CD14-positive monocyte (primary cell): ENCODE measurements around the gene FKBP10. TPM values are rescaled to one million over a fixed set of nuclear protein-coding genes. Genes with fewer than 3 reads are reported as not detected.

Source experiments
- DNase-seq, 3 donors: peaks; one replicate each; pipeline ENCODE4 v3.0.0-alpha.2; 2011 to 2022
- H2AFZ ChIP-seq: 2 replicates; pipeline ENCODE4 v1.6.0; 2012; ENCODE audit warnings: mild to moderate bottlenecking, low read depth, low read length, inconsistent platforms; ENCODE audit not compliant: insufficient read depth, poor library complexity, severe bottlenecking
- H3K27ac ChIP-seq, 2 donors: 1 replicate in 1 of 2; 2 replicates in 1 of 2; pipeline ENCODE4 v1.5.1; 2012 to 2013; ENCODE audit warnings: low read length in 2 of 2, control low read depth in 1 of 2, inconsistent platforms in 1 of 2, low read depth in 1 of 2, mild to moderate bottlenecking in 1 of 2
- H3K27me3 ChIP-seq, 2 donors: one replicate each; pipeline versions ENCODE4 v1.6.0 to v1.6.1; 2011 to 2013; ENCODE audit warnings: low read length in 2 of 2; ENCODE audit not compliant: control insufficient read depth in 2 of 2, insufficient read depth in 2 of 2
- H3K36me3 ChIP-seq, 2 donors: replicated peaks in 1 of 2; 1 replicate in 1 of 2; 2 replicates in 1 of 2; pipeline versions ENCODE4 v1.5.1 to v1.6.1; 2012 to 2013; ENCODE audit warnings: low read length in 2 of 2, control low read depth in 1 of 2, inconsistent platforms in 1 of 2, mild to moderate bottlenecking in 1 of 2; ENCODE audit not compliant: insufficient read depth in 2 of 2, control insufficient read depth in 1 of 2
- H3K4me1 ChIP-seq, 2 donors: 1 replicate in 1 of 2; 2 replicates in 1 of 2; pipeline versions ENCODE4 v1.5.1 to v1.6.1; 2012 to 2013; ENCODE audit warnings: low read length in 2 of 2, control low read depth in 1 of 2, inconsistent platforms in 1 of 2, mild to moderate bottlenecking in 1 of 2, moderate library complexity in 1 of 2; ENCODE audit not compliant: insufficient read depth in 2 of 2, control insufficient read depth in 1 of 2
- H3K4me2 ChIP-seq: replicated peaks from 2 replicates; pipeline ENCODE3; 2012; ENCODE audit warnings: low read length, moderate library complexity, mild to moderate bottlenecking; ENCODE audit not compliant: poor library complexity, severe bottlenecking; ENCODE audit errors: extremely low read depth
- H3K4me3 ChIP-seq, 3 experiments: fragments of 200-600 bp in 1 of 3; sonication (generic) in 1 of 3; replicated peaks in 1 of 3; 1 replicate in 2 of 3; 2 replicates in 1 of 3; pipeline ENCODE4 v1.5.1; 2011 to 2013; ENCODE audit warnings: low read length in 3 of 3, mild to moderate bottlenecking in 3 of 3, control low read depth in 2 of 3, low read depth in 2 of 3, inconsistent platforms in 1 of 3, moderate library complexity in 1 of 3
- H3K79me2 ChIP-seq: 2 replicates; pipeline ENCODE4 v1.6.0; 2012; ENCODE audit warnings: mild to moderate bottlenecking, control low read depth, inconsistent platforms, low read length, moderate library complexity; ENCODE audit not compliant: insufficient read depth
- H3K9ac ChIP-seq: 2 replicates; pipeline ENCODE4 v1.6.0; 2017; ENCODE audit warnings: low read length, mild to moderate bottlenecking; ENCODE audit not compliant: insufficient read depth, poor library complexity, severe bottlenecking
- H3K9me3 ChIP-seq, 2 donors: replicated peaks in 1 of 2; 1 replicate in 1 of 2; 2 replicates in 1 of 2; pipeline versions ENCODE4 v1.5.1 to v1.6.1; 2012 to 2013; ENCODE audit warnings: low read length in 2 of 2, control low read depth in 1 of 2; ENCODE audit not compliant: control insufficient read depth in 1 of 2, insufficient read depth in 1 of 2
- H4K20me1 ChIP-seq: 2 replicates; pipeline ENCODE4 v1.6.0; 2012; ENCODE audit warnings: mild to moderate bottlenecking, low read length, control low read depth, moderate library complexity; ENCODE audit not compliant: insufficient read depth
- H3K27ac Mint-ChIP-seq, 7 donors: one replicate each; pipeline ENCODE4 v1.8.0; 2020; ENCODE audit warnings: mild to moderate bottlenecking in 7 of 7, mixed read lengths in 7 of 7, moderate library complexity in 6 of 7, inconsistent platforms in 2 of 7
- H3K27me3 Mint-ChIP-seq, 3 donors: one replicate each; pipeline ENCODE4 v1.8.0; 2021 to 2022; ENCODE audit warnings: low read depth in 3 of 3, mild to moderate bottlenecking in 3 of 3, mixed read lengths in 3 of 3, moderate library complexity in 3 of 3, inconsistent platforms in 1 of 3
- H3K36me3 Mint-ChIP-seq, 2 donors: one replicate each; pipeline ENCODE4 v1.8.0; 2020; ENCODE audit warnings: mixed read lengths in 2 of 2, inconsistent platforms in 1 of 2, mild to moderate bottlenecking in 1 of 2
- H3K4me1 Mint-ChIP-seq: one replicate; pipeline ENCODE4 v1.8.0; 2020; ENCODE audit warnings: mild to moderate bottlenecking, mixed read lengths
- H3K4me3 Mint-ChIP-seq, 2 donors: one replicate each; pipeline ENCODE4 v1.8.0; 2020; ENCODE audit warnings: mild to moderate bottlenecking in 2 of 2, mixed read lengths in 2 of 2, moderate library complexity in 1 of 2
- H3K9me3 Mint-ChIP-seq, 7 donors: one replicate each; pipeline ENCODE4 v1.8.0; 2020 to 2022; ENCODE audit warnings: mixed read lengths in 7 of 7, mild to moderate bottlenecking in 6 of 7, moderate library complexity in 6 of 7, inconsistent platforms in 2 of 7
- WGBS: methylation state at CpG from one replicate; pipeline ENCODE4 v1.1.5; 2013; ENCODE audit warnings: missing lambda C conversion rate; ENCODE audit not compliant: insufficient coverage; 5-methylcytosine and 5-hydroxymethylcytosine counted together
- intact Hi-C, 2 donors: fragments of 100-400 bp; cut with micrococcal nuclease; formaldehyde crosslinking; loops; one replicate each; pipeline versions ENCODE4 v1.15.0 to v1.15.1; 2023
- polyA plus RNA-seq, 3 donors: library from polyadenylated mRNA; depleted of rRNA in 1 of 3; unstranded in 2 of 3; stranded (reverse) in 1 of 3; fragments of 300-500 nt in 2 of 3; fragments of >200 nt in 1 of 3; fragmentation: Illumina TruSeq in 2 of 3; gene quantifications; 1 replicate in 2 of 3; 2 replicates in 1 of 3; pipeline ENCODE4 v1.2.3, GENCODE V29; 2012 to 2021
- TF ChIP-seq, protein P1 (sequence below): fragments of 200-600 bp; IDR thresholded peaks from one replicate; pipeline ENCODE4 v1.8.0; 2022; ENCODE audit warnings: antibody characterized with exemption, mild to moderate bottlenecking

FKBP10 gene
- polyA plus RNA-seq, 3 donors, result not detected

- Histone ChIP-seq H3K4me1 (peaks cover 65 to 69% of the 10 kb centered on the region in 2 donors), H4K20me1 (peaks cover 28% of the 10 kb centered on the region), H3K9me3 (no peaks in the 10 kb centered on the region), H3K79me2 (no peaks in the 10 kb centered on the region), H3K9ac (peak within 1 kb of the TSS; percentile 73), H2AFZ (peak within 1 kb of the TSS; percentile 80), H3K4me2 (peak within 1 kb of the TSS; percentile 92), H3K4me3 (peak within 1 kb of the TSS; percentile 50 to 86 (median 62)), H3K36me3 (no peaks in the 10 kb centered on the region), H3K27ac (peak within 1 kb of the TSS; percentile 58 to 82), H3K27me3 (no peaks in the 10 kb centered on the region)
- under 1% methylated on average over 76 of the region's 79 CpGs for WGBS
- DNase-seq, result peak; percentile 97 to 98 (median 98)
- H3K27ac Mint-ChIP-seq, result peak within 1 kb of the TSS in 4 of 7 donors; percentile 6 to 82 (median 58)
- peaks cover 0 to 10% (median 0%) of the 10 kb centered on the region in 7 donors for H3K9me3 Mint-ChIP-seq
- H3K36me3 Mint-ChIP-seq, result peaks cover 2 to 3% of the 10 kb centered on the region in 2 donors
- H3K27me3 Mint-ChIP-seq, result peaks cover 22 to 40% (median 24%) of the 10 kb centered on the region in 3 donors
- peaks cover 62% of the 10 kb centered on the region for H3K4me1 Mint-ChIP-seq
- peak within 1 kb of the TSS; percentile 76 to 90 for H3K4me3 Mint-ChIP-seq
- TF ChIP-seq, protein P1, sequence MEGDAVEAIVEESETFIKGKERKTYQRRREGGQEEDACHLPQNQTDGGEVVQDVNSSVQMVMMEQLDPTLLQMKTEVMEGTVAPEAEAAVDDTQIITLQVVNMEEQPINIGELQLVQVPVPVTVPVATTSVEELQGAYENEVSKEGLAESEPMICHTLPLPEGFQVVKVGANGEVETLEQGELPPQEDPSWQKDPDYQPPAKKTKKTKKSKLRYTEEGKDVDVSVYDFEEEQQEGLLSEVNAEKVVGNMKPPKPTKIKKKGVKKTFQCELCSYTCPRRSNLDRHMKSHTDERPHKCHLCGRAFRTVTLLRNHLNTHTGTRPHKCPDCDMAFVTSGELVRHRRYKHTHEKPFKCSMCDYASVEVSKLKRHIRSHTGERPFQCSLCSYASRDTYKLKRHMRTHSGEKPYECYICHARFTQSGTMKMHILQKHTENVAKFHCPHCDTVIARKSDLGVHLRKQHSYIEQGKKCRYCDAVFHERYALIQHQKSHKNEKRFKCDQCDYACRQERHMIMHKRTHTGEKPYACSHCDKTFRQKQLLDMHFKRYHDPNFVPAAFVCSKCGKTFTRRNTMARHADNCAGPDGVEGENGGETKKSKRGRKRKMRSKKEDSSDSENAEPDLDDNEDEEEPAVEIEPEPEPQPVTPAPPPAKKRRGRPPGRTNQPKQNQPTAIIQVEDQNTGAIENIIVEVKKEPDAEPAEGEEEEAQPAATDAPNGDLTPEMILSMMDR, result peak; percentile 56
- intact Hi-C loops, result no loop called here
Observed at GRCh38 chr17:41786227-41787020, 26.4 kb upstream of the FKBP10 start, which contains the start of gene JUP. JUP (minus strand) TSS chr17:41786711; CDS start chr17:41771854, 14,857 bp downstream.

DNA sequence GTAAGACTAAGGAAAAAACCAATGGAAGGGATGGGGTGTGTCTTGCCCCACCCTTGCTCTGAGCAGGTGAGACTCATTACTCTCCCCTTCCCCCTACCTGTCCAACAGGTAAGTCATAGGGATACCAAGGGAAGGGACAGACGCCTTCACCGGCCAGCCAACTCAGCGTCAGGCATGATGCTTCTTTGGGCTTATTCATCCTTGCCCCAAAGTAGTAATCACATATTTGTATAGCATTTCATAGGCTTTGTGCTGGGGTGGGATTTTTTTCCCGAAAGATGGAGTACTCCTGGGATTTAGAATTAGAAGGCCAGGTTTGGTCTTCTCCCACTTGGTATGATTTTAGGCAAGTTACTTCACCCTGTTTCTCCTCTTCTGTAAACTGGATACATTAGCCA is 25.8 kb upstream of the FKBP10 start:
- TF ChIP-seq, protein P1, result no peak
- intact Hi-C loops, result no loop called here
- H3K36me3 ChIP-seq, result no peaks in the 10 kb centered on the region
- H3K9ac ChIP-seq, result no peak overlapping the region
- H3K27me3 Mint-ChIP-seq, result peaks cover 22 to 40% (median 23%) of the 10 kb centered on the region in 3 donors
- H2AFZ ChIP-seq, result no peak overlapping the region
- no peaks in the 10 kb centered on the region for H3K79me2 ChIP-seq
- peak overlapping the region in 1 of 2 donors; percentile 82 for H3K27ac ChIP-seq
- peak overlapping the region in 1 of 7 donors; percentile 78 for H3K27ac Mint-ChIP-seq
- DNase-seq, result no peak
- peaks cover 56% of the 10 kb centered on the region for H3K4me1 Mint-ChIP-seq
- H3K4me3 ChIP-seq, result no peak overlapping the region
- peaks cover 62 to 63% of the 10 kb centered on the region in 2 donors for H3K4me1 ChIP-seq
- H3K27me3 ChIP-seq, result no peaks in the 10 kb centered on the region
- no peaks in the 10 kb centered on the region for H3K9me3 ChIP-seq
- H3K36me3 Mint-ChIP-seq, result peaks cover 0 to 2% of the 10 kb centered on the region in 2 donors
- H3K4me3 Mint-ChIP-seq, result peak overlapping the region in 1 of 2 donors; percentile 61
- peaks cover 22% of the 10 kb centered on the region for H4K20me1 ChIP-seq
- H3K4me2 ChIP-seq, result peak overlapping the region; percentile 92
- H3K9me3 Mint-ChIP-seq, result peaks cover 0 to 7% (median 0%) of the 10 kb centered on the region in 7 donors
- no CpG with 5 or more reads among the region's 4 CpGs for WGBS
